Activated naive CD8-positive, alpha-beta T cell treated with anti-CD3 and anti-CD28 coated beads, Interleukin-2, amount 50 U/mL, for 24 hours (primary cell): ENCODE measurements around the gene TGFBI.

ENCODE experiments used
- ATAC-seq: fragments of 150-1000 bp; cut with Tn5 transposase; one replicate; pipeline ENCODE4 v1.10.0; 2021
- DNase-seq: peaks from one replicate; pipeline ENCODE4 v3.0.0; 2021
- H3K27ac Mint-ChIP-seq: one replicate; pipeline ENCODE4 v1.8.0; 2021; ENCODE audit warnings: mild to moderate bottlenecking, mixed read lengths
- H3K27me3 Mint-ChIP-seq: one replicate; pipeline ENCODE4 v1.8.0; 2021; ENCODE audit warnings: mixed read lengths
- H3K36me3 Mint-ChIP-seq: one replicate; pipeline ENCODE4 v1.8.0; 2021; ENCODE audit warnings: low read depth, mixed read lengths
- H3K4me1 Mint-ChIP-seq: one replicate; pipeline ENCODE4 v1.8.0; 2021; ENCODE audit warnings: mixed read lengths
- H3K4me3 Mint-ChIP-seq: one replicate; pipeline ENCODE4 v1.8.0; 2021; ENCODE audit warnings: mild to moderate bottlenecking, moderate library complexity, mixed read lengths
- H3K9me3 Mint-ChIP-seq: one replicate; pipeline ENCODE4 v1.8.0; 2021; ENCODE audit warnings: mixed read lengths

Gene TGFBI

DNA sequence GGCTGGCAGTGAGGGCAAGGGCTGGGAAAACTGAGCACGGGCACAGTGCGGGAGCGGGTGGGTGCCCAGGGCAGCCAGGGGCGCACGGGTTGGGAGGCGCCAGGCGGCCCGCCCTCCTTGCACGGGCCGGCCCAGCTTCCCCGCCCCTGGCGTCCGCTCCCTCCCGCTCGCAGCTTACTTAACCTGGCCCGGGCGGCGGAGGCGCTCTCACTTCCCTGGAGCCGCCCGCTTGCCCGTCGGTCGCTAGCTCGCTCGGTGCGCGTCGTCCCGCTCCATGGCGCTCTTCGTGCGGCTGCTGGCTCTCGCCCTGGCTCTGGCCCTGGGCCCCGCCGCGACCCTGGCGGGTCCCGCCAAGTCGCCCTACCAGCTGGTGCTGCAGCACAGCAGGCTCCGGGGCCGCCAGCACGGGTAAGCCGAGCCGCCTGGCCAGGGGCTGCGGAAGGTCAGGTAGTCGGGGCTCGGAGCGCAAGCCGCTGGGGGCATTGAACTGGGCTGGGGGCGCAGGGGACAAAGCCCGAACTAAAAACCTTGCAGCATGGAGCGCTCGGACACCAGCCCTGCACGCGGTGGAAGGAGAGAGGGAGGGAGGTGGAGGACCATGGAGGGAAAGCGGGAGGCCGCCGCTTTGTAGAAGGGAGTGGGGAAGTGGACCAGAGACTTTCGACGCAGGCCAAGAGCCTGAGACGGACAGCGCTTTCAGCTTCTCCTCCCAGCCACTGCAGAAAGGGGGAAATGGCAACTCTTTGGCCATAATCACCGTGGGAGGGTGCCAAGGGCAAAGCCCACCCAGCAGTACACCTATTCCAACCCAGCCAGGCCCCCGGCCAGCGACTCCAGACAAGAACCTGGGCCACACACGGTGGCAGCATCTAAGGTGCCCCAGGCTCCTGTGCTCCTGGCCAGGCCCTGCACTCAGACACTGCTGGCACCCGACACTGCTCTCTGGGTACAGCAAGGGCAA, at the start of gene TGFBI:
TGFBI (plus strand) TSS at position 207 of the 961 bp plus-strand sequence; CDS start at position 275, 68 bp downstream.
- DNase-seq: no peak

DNA sequence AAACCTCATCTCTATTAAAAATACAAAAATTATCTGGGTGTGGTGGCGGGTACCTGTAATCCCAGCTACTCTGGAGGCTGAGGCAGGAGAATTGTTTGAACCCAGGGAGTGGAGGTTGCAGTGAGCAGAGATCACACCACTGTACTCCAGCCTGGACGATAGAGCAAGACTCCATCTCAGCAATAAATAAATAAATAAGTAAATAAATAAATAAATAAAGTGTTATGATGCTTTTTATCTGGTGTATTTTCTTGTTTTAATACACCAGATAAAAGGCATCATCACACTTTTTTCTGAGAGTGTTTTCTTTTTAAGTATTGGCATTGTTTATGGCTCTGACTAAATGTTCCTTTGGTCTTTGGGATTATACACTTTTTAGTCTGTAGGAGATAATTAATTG, 49.8 kb upstream of the TGFBI start:
- ATAC-seq (no peak), DNase-seq (no peak)
- Mint-ChIP-seq H3K36me3 (no peaks in the 10 kb centered on the region), H3K4me1 (no peaks in the 10 kb centered on the region), H3K4me3 (no peak overlapping the region), H3K27me3 (peaks cover 36% of the 10 kb centered on the region), H3K9me3 (no peaks in the 10 kb centered on the region), H3K27ac (no peak overlapping the region)

More for the DNA sequence above, at the start of gene TGFBI:
- Mint-ChIP-seq H3K27ac (no peak within 1 kb of the TSS), H3K4me3 (no peak within 1 kb of the TSS), H3K9me3 (no peaks in the 10 kb centered on the region), H3K27me3 (peaks cover 17% of the 10 kb centered on the region), H3K4me1 (no peaks in the 10 kb centered on the region), H3K36me3 (no peaks in the 10 kb centered on the region)
- peak; percentile 15 for ATAC-seq

DNA sequence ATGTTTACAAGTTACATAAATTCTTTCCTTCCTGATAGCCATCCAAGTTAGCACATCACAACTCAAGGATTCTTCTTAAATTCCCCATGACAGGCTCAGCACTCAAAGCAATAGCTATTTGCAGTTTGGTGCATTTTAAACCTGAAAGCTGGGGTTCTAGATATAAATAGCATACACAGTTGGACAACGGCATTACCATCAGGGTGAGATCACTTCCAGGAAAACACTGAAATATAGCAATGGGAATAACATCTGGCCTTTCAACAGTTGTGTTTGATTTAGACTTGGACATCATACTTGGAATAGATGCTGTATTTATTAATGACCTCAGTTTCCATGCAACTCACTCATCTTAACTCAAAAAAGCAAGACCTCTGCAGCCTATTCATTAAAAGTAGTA, 49.3 kb upstream of the TGFBI start:
- ATAC-seq (no peak), DNase-seq (no peak)

DNA sequence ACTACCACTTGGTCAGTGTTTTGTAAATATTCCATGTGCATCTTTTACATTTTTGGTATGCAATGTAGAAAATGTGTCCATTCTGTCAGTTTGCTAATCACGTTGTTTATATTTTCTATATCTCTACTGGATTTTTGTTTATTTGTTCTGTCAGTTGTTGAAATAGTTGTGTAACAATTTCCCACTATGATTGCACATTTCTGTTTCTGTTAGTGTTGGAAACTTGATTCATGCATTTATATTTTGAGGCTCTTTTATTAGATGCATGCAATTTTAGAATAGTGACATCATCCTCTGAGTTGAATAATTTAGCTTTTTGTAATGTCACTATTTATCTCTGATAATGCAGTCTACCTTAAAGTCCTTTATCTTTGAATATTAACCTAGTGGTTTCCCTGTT, 48.2 kb upstream of the TGFBI start:
- Mint-ChIP-seq H3K27me3 (peaks cover 25% of the 10 kb centered on the region), H3K4me1 (no peaks in the 10 kb centered on the region), H3K9me3 (no peaks in the 10 kb centered on the region), H3K27ac (no peak overlapping the region), H3K36me3 (no peaks in the 10 kb centered on the region), H3K4me3 (no peak overlapping the region)
- no peak for ATAC-seq
- DNase-seq: no peak

More for the DNA sequence above, 49.3 kb upstream of the TGFBI start:
- H3K27ac Mint-ChIP-seq: no peak overlapping the region
- no peaks in the 10 kb centered on the region for H3K36me3 Mint-ChIP-seq
- H3K9me3 Mint-ChIP-seq: no peaks in the 10 kb centered on the region
- H3K4me3 Mint-ChIP-seq: no peak overlapping the region
- H3K4me1 Mint-ChIP-seq: no peaks in the 10 kb centered on the region
- peaks cover 32% of the 10 kb centered on the region for H3K27me3 Mint-ChIP-seq

DNA sequence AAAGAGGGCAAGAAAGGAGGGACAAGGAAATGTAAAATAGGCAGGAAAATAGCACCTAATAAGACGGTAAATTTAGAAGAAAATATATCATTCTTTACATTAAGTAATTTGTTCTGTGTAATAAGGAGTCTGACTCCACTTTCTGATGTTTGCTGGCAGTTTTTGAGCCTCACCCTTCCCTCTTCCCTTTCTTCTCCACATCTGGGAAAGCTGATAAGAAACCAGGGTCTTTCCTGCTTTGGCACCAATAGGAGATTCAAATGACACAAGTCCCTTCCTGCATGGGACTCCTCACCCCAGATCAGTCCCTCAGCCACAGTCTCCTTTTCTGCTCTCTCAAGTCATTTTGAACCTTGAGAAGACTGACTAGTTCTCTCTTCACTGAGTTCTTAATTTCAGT, 42.8 kb upstream of the TGFBI start:
- Mint-ChIP-seq H3K9me3 (no peaks in the 10 kb centered on the region), H3K4me3 (no peak overlapping the region), H3K27me3 (peaks cover 13% of the 10 kb centered on the region), H3K4me1 (no peaks in the 10 kb centered on the region), H3K36me3 (no peaks in the 10 kb centered on the region), H3K27ac (no peak overlapping the region)
- ATAC-seq (no peak), DNase-seq (no peak)

DNA sequence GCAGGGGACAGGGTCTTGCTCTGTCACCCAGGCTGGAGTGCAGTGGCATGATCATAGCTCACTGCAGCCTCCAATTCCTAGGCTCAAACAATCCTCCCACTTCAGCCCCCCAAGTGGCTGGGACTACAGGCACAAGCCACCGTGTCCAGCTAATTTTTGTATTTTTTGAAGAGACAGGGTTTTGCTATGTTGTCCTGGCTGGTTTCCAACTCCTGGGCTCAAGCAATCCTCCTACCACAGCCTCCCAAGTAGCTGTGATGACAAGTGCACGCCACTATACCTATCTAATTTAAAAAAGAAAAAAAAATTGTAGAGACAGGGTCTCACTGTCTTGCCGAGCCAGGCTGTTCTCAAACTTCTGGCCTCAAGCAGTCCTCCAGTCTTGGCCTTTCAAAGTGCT, 42.4 kb upstream of the TGFBI start:
- Mint-ChIP-seq H3K27ac (no peak overlapping the region), H3K36me3 (no peaks in the 10 kb centered on the region), H3K27me3 (peaks cover 13% of the 10 kb centered on the region), H3K4me1 (no peaks in the 10 kb centered on the region), H3K4me3 (no peak overlapping the region), H3K9me3 (no peaks in the 10 kb centered on the region)
- DNase-seq: no peak
- no peak for ATAC-seq

DNA sequence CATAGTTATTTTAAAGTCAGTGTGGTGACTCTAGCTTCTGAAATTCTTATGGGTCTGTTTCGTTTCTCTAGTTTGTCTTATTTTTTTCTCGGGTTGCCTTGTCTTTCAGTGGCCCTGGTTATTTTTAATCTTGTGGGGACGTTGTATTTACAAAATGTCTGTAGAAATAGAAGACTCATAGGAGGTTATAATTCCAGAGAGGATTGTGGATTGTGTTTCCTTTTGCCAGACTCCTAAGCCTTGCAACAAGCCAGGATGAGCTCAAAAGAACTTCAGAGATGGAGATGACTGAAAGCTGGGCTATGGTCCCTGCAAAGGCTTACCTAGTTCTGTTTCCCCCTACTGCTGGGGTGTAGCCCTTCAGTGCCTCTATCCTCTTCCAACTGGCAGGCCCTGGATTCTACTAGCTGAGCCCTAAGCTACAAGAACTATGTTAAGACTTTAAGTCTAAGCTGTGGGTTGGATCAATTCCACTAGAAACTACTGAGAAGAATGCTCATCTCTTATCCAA, 41.8 kb upstream of the TGFBI start:
- no peaks in the 10 kb centered on the region for H3K36me3 Mint-ChIP-seq
- peaks cover 13% of the 10 kb centered on the region for H3K27me3 Mint-ChIP-seq
- H3K9me3 Mint-ChIP-seq: no peaks in the 10 kb centered on the region
- no peak overlapping the region for H3K4me3 Mint-ChIP-seq
- no peaks in the 10 kb centered on the region for H3K4me1 Mint-ChIP-seq
- H3K27ac Mint-ChIP-seq: no peak overlapping the region
- ATAC-seq (no peak), DNase-seq (no peak)

DNA sequence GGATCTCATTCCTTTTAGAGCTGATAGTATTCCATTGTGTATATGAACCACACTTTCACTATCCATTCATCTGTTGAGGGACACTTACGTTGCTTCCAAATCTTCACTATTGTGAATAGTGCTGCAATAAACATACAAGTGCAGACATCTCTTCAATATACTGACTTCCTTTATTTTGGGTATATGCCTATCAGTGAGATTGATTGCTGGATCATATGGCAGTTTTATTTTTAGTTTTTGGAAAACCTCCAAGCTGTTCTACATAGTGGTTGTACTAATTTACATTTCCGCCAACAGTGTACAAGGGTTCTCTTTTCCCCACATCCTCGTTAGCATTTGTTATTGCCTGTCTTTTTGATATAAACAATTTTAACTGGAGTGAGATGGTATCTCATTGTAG, 40.2 kb upstream of the TGFBI start:
- peaks cover 13% of the 10 kb centered on the region for H3K27me3 Mint-ChIP-seq
- H3K36me3 Mint-ChIP-seq: no peaks in the 10 kb centered on the region
- DNase-seq: no peak
- H3K4me3 Mint-ChIP-seq: no peak overlapping the region
- no peak overlapping the region for H3K27ac Mint-ChIP-seq
- no peaks in the 10 kb centered on the region for H3K4me1 Mint-ChIP-seq
- H3K9me3 Mint-ChIP-seq: no peaks in the 10 kb centered on the region
- no peak for ATAC-seq

DNA sequence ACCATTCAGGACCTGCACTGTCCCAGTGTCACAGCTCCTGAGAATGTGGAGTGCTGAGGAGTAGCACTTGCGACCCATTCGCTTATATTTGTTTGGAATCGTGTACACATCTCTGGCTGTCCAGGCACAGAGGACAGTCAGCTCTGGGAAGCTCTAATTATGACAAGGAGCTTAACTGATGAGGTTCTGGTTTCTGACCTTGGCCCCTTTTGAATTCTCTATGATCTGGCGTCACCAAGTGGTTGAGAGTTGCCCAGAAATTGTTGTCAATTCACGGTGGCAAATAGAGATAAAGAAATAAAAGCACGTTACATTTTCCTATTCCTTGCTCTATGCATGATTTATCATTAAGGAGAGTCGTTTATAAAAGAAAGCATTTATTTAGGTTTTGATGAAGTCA, 39.1 kb upstream of the TGFBI start:
- Mint-ChIP-seq H3K4me1 (no peaks in the 10 kb centered on the region), H3K4me3 (no peak overlapping the region), H3K27ac (no peak overlapping the region), H3K27me3 (peaks cover 14% of the 10 kb centered on the region), H3K9me3 (no peaks in the 10 kb centered on the region), H3K36me3 (no peaks in the 10 kb centered on the region)
- ATAC-seq (no peak), DNase-seq (no peak)

DNA sequence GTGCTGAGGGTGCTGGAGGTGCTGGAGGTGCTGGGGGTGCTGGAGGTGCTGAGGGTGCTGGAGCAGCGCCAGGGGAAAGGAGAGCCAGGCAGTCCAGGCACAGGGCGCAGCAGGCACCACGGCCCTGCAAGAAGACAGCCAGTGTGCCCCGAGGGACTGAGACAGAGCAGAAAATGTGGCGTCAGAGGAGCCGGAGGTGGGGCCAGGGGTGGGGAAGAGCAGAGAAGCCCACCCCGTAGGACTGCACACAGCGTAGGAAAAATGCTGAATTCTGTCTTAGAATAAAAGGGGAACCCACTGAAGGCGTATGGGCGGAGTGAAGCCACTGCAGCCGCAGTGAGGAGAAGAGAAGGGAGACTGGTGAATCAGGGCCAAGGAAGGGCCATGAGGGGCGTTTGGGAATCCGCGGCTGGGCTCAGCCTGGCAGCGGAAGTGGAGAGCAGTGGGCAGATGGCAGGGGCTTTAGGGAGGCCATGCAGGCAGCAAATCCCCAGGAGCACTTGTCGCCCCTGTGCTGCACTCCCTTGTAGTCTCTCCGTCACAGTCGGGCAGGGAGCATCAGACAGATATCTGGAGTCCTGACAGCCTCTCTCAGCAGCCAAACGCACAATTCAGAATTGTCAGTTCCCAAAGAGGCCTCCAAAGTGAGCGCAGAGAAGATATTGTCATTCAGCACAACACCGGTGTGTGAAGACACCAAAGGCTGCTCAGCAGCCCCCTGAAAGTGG, 38.1 kb upstream of the TGFBI start:
- Mint-ChIP-seq H3K9me3 (no peaks in the 10 kb centered on the region), H3K4me3 (no peak overlapping the region), H3K27ac (no peak overlapping the region), H3K4me1 (no peaks in the 10 kb centered on the region), H3K36me3 (no peaks in the 10 kb centered on the region), H3K27me3 (peaks cover 16% of the 10 kb centered on the region)
- no peak for DNase-seq
- no peak for ATAC-seq

DNA sequence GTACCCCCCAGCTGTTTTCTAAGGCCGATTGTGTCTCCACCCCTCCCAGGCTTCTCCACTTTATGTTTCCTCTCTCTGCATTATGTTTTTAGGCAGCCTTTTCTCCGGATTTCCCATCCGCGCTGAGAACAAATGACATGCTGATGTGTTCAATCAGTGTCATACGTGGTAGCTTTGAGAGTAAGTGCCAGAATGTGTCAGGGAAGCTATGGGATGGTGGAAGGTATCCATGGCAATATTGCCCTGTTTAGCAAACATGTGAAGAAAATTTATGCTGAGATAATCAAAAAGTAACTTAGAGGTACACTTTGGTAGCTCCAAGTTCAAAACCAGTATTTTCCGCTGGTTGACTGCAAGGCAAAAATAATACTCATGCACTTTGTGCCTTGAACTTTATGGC, 37.4 kb upstream of the TGFBI start:
- no peaks in the 10 kb centered on the region for H3K9me3 Mint-ChIP-seq
- no peaks in the 10 kb centered on the region for H3K4me1 Mint-ChIP-seq
- no peak for DNase-seq
- peaks cover 13% of the 10 kb centered on the region for H3K27me3 Mint-ChIP-seq
- H3K4me3 Mint-ChIP-seq: no peak overlapping the region
- no peaks in the 10 kb centered on the region for H3K36me3 Mint-ChIP-seq
- H3K27ac Mint-ChIP-seq: no peak overlapping the region
- no peak for ATAC-seq

DNA sequence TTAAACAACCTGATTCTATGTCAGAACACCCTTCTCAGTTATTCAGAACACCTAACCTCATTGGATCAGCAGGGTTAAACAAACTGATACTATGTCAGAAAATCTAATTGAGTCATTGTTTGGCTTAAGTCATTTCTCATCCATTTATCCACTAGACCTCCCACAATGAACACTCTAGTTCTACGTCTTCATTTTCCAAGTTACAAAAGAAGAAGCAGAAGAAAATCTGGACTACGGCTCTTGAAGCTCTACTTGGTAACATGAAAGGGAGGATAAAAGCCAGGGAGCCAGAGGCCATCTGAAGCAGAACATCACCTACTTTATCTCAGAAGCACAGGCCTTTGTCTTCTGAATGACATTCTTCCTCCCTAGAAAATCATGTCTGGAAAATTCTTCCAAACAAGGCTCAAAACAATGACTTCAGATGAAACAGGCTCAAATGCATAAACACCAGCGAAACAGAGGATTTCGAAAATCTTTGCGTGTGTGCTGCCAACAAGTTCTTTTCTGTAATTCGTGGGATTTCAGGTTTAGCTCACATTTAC, 35.4 kb upstream of the TGFBI start:
- Mint-ChIP-seq H3K27ac (no peak overlapping the region), H3K4me3 (no peak overlapping the region), H3K36me3 (no peaks in the 10 kb centered on the region), H3K4me1 (no peaks in the 10 kb centered on the region), H3K9me3 (no peaks in the 10 kb centered on the region), H3K27me3 (peaks cover 10% of the 10 kb centered on the region)
- DNase-seq (no peak), ATAC-seq (no peak)

DNA sequence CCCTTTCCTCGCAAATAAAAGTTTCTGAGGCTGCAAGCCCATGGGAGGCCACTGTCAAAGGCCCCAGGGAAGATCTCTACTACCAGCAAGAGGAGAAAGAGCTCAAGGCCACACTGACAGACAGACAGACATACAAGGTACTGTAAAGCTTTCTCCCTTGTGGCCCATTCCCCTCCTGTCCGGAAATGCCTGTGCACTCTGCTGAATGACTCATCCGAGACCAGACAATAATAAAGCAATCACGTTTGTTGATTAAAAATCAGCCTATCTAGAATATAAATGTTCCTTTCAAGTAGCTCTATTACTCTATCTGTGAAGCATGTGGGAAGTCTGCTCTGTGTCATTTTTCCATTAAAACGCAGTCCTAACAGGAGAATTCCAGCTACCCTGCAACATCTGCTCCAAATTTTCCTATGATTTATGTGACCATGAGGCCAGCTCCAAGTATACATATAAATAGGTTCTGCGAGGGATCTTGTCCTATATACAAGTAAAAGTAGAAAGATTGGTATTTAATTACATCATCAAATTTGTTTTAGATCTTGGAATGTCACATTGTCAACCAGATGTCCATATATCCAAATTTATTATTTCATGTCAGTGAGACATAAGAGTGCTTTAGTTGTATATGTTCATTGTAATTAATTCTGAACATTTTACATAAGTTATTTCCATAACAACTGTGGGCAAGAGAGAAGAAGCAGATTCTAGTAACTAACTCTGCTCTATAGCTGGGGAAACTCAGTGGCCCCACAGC, 34.7 kb upstream of the TGFBI start:
- H3K27me3 Mint-ChIP-seq: peaks cover 10% of the 10 kb centered on the region
- no peaks in the 10 kb centered on the region for H3K9me3 Mint-ChIP-seq
- H3K4me1 Mint-ChIP-seq: no peaks in the 10 kb centered on the region
- DNase-seq: no peak
- H3K4me3 Mint-ChIP-seq: no peak overlapping the region
- ATAC-seq: no peak
- H3K36me3 Mint-ChIP-seq: no peaks in the 10 kb centered on the region
- no peak overlapping the region for H3K27ac Mint-ChIP-seq

DNA sequence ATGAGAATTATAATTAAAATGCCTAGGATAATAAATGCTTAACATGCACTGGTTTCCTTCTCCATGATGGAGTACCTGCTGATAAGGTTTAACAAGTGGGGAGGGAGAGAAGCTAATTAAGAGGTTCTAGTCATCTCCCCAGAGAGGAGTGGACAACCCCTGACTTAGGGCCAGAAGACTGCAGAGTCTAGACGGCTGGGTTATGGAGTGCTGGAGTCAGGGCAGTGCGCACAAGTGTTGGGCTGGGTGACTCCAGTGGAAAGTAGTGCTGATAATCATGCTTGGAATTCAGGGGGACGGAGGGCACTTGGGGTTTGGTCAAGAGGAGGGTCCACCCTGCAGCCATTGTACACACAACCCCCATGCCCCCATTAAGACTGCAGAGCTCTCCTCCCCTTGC, 32.8 kb upstream of the TGFBI start:
- ATAC-seq: no peak
- H3K27ac Mint-ChIP-seq: no peak overlapping the region
- no peaks in the 10 kb centered on the region for H3K4me1 Mint-ChIP-seq
- no peak for DNase-seq
- no peaks in the 10 kb centered on the region for H3K9me3 Mint-ChIP-seq
- H3K4me3 Mint-ChIP-seq: no peak overlapping the region
- H3K27me3 Mint-ChIP-seq: peaks cover 9% of the 10 kb centered on the region
- no peaks in the 10 kb centered on the region for H3K36me3 Mint-ChIP-seq
